A673 (cell line): Measurements from ENCODE around the gene UFD1.

Experiments used
- EZH2 ChIP-seq: fragments of 200-600 bp; sonication (generic); IDR thresholded peaks from 2 replicates; pipeline ENCODE4 v1.6.1; 2017; ENCODE audit warnings: borderline replicate concordance, low read depth, mild to moderate bottlenecking, mixed read lengths, antibody characterized with exemption, low read length; ENCODE audit not compliant: poor library complexity, severe bottlenecking
- TF ChIP-seq, protein P1 (sequence below): fragments of 300-800, 200-600 bp; sonication (generic); conservative IDR thresholded peaks from 2 replicates; pipeline ENCODE4 v1.5.1; 2017; ENCODE audit warnings: low read depth, mild to moderate bottlenecking, antibody characterized with exemption, low read length, moderate library complexity, mixed read lengths

DNA sequence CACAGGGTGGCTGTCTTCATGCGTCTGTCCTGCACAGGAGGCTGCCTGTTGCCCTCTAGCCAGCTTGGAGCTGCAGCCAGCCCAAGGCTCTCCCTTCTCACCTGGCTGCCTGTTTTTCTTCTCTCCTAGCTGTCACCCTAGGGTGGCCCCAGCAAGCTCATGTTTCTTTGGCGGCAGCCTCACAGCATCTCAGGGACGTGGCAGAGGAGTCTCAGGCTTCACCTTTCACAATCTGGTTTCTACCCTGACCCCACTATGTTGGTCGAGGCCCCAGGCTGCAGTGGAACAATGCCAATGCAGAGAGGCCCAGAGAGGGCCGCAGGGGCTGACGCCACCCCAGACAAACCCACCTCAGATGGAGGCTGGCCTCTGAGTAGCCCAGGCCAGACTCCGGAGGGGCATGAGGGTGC is 47.7 kb upstream of the UFD1 start:
- TF ChIP-seq, protein P1, sequence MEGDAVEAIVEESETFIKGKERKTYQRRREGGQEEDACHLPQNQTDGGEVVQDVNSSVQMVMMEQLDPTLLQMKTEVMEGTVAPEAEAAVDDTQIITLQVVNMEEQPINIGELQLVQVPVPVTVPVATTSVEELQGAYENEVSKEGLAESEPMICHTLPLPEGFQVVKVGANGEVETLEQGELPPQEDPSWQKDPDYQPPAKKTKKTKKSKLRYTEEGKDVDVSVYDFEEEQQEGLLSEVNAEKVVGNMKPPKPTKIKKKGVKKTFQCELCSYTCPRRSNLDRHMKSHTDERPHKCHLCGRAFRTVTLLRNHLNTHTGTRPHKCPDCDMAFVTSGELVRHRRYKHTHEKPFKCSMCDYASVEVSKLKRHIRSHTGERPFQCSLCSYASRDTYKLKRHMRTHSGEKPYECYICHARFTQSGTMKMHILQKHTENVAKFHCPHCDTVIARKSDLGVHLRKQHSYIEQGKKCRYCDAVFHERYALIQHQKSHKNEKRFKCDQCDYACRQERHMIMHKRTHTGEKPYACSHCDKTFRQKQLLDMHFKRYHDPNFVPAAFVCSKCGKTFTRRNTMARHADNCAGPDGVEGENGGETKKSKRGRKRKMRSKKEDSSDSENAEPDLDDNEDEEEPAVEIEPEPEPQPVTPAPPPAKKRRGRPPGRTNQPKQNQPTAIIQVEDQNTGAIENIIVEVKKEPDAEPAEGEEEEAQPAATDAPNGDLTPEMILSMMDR = no peak
- no peak for TF ChIP-seq EZH2
